ENCODE measurements around the gene ATP8A2.

- TF ChIP-seq CTCF (IDR thresholded peaks at IDR 0.05) (no peak), EP300 (IDR thresholded peaks at IDR 0.05) (no peak), POLR2A (IDR thresholded peaks at IDR 0.05) (no peak)
Measured at GRCh38 chr13:25503856-25504255, 132.1 kb downstream of the ATP8A2 start.
